HPDE6-E6E7 (cell line): ENCODE measurements around the gene KLK14.

ENCODE experiments used
- DNase-seq: peaks from one replicate; pipeline ENCODE4 v3.0.0; 2011; ENCODE audit warnings: missing footprints; ENCODE audit errors: extremely low spot score

The KLK14 gene

DNA sequence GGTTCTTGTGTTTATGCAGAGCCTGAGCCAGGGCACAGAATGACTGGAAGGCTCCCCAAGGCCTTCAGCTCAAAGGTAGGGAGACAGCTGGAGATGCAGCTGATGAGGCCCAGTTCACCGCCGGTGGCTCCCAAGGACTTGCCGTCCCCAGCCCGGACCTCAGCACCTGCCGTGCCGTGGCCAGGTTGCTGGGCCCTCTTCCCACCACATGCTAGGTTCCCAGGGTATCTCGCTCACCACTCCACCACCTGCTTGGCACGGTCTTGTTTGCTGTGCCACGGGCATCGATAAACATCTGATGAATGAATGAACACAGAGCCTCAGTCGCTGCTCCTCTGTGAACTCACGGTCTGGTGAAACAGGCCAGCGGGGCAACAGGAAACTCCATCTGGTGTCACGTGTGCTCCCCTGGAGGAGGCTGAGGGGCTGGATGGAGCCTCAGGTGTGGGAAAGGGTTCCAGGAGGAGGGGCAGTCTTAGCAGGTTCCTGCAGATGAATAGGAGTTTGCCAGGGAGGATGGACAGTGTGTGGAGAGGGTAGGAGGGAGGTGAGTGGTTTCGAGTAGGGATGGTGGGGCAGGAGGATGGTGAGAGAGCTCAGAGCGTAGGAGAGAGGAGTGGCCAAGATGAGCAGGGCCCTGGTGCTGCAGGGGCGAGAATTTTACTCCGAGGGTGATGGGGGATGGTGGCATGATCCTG lies 3.6 kb upstream of the KLK14 start:
- no peak for DNase-seq

- no peak for DNase-seq
Observed at GRCh38 chr19:51084505-51084904, 1.8 kb upstream of the KLK14 start.

DNA sequence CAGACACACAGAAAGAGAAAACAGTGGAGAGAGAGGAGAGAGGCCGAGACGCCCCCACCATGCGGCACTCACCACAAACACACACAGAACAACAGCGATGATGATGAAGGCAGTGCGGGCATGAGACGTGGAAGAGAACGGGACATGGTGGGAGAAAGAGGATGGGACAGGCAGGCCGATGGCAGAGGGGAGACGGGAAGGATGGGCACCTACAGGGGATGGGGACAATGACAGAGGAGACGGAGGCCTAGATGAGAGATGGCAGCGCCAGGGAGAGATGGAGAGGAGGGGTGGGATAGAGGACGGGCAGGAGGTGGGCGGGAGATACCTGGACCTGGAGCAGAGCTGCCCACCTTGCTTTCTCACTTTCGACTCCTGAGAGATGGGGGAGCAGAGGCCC lies 1.1 kb upstream of the KLK14 start:
- DNase-seq: no peak

- no peak for DNase-seq
Observed at GRCh38 chr19:51083181-51083580, 494 bp upstream of the KLK14 start.

- DNase-seq: no peak
Observed at GRCh38 chr19:51081476-51081875, 1.2 kb downstream of the KLK14 start.

DNA sequence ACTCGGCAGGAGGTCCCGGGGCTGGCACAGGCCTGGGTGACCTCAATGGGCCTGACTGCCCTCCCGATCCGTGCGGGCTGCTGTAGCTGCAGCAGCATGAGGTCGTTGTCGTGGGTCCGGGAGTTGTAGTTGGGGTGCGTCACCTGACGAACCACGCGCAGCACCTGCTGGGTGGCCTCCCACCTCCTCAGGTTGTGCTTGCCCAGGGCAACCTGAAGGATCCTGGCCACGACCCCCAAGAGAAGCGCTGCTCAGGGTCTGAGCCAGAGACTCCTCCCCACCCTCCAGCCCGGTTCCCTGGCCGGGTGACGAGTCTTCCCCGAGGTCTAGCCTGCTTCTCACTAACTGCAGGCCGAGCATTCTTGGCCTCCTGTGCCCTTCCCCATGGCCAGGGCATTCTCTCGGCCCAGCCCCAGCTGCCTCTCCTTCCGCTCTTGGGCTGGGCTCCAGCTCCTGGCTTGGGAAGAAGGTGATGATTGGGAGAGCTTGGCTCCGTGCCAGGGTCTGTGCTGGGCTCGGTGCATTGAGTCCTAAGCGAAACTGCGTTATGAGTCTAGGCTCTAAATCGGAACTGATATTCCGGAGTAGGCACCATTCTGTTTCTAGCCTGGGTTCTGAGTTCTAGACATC lies 3.1 kb downstream of the KLK14 start:
- no peak for DNase-seq

DNA sequence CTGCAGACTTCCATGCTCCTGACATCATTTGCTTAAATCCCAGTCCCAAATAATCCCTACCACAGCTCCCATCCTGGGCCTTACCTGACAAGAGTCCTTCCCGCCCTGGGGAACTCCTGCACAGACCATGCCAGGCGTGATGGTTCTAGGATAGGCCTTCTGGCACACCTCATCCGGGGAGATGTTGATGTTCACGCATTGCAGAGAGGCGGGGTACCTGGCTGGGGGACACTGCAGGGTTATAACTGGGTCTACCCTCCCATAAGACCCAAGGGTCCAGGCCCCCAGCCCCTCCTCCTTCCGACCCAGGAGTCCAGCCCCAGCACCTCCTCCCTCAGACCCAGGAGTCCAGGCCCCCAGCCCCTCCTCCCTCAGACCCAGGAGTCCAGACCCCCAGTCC lies 4.0 kb downstream of the KLK14 start:
- no peak for DNase-seq

GRCh38 chr19:51078104-51078503 lies 4.6 kb downstream of the KLK14 start:
- DNase-seq: no peak

GRCh38 chr19:51076631-51077213 lies 6.0 kb downstream of the KLK14 start:
- no peak for DNase-seq

- DNase-seq: no peak
Observed at GRCh38 chr19:51075998-51076397, 6.7 kb downstream of the KLK14 start.

DNA sequence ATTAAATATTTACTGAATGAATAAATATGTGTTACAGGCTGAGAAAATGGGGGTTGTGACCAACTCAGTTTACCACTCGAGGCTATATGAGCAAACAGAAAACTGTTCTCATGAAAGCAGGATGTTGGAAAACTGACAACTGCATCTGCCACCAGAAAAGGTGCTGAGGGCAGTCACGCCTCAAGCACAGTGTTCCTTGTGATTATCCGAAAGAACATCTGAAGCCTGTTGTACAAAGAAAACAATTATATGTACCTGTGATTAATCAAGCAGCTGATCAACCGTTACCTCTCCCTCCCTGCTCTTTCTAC lies 11.6 kb downstream of the KLK14 start:
- DNase-seq: no peak

- DNase-seq: no peak
Observed at GRCh38 chr19:51070334-51071094, 12.2 kb downstream of the KLK14 start.

DNA sequence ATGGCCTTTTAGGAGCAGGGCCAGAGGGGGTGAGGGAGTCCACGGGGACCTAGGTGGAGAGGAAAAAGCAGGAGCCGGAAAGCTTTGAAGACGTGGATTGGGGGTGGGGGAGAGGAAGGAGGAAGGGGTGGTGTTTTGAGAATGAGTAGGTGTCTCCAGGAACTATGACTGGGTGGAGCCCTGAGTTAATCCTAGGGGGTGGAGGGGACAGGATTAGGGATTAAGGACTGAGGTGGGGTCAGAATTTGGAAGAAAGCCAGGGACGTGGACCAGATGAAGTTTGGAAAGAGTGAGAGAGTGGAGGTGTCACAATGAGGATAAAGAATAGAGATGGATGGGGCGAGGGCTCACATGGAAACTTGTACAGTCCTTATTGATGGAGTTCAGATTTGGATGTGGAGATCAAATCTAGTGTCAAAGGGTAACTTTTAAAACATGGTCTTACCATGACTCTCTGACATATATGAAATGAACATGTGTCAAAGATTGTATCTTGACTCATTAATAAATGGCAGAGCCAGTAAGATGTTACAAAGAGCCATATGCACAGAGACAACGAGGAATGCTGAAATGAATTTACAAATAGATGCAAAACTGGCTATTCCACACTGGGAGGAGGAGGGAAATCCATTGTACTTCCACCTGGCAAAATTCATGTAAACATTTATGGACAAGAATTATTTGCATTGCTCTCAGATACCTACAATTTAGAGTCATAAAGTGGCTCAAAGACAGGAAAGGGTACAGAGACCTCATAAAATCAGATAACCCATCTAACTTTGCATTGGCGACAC lies 16.1 kb downstream of the KLK14 start:
- DNase-seq: no peak

GRCh38 chr19:51065221-51065960 lies 17.3 kb downstream of the KLK14 start:
- DNase-seq: no peak

- DNase-seq: peak; percentile 41
Observed at GRCh38 chr19:51064534-51065220, 18.0 kb downstream of the KLK14 start, which contains the start of gene KLK13. Gene KLK13 (minus strand): TSS chr19:51065092. CDS start chr19:51065067, 25 bp downstream.

DNA sequence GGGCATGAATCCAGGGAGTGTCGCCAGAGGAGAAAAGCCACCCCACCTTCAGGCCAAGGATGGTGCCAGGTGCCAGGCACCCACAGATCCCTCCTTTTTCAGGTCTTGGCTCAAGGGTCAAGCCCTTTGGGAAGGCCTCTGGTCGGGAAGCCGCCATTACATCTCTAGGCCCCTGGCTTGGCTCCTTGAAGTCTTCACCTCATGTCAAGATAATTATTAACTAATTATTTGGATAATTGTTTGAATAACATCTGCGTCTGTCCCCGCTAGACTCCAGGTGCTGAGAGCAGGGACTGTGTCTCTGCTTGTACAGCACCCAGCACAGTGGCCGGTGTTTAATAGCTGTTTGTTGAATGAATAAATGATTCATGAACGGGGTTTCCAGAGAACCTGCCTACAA lies 19.0 kb downstream of the KLK14 start:
- no peak for DNase-seq

DNA sequence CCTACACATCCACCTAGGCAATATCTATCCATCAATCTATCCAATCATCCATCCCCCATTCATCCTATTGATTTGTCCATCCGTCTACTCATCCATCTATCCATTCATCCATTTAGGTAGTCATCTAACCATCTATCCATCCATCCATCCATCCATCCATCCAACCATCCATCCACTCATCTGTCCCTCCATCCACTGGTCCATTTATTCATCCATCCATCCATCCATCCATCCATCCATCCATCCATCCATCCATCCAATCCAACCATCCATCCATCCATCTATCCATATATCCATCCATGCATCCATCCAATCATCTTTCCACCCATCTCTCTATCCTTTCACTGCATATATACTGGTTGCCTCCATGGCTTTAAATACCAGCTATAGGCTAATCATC lies 21.7 kb downstream of the KLK14 start:
- DNase-seq: no peak

- DNase-seq: no peak
Observed at GRCh38 chr19:51060336-51060735, 22.4 kb downstream of the KLK14 start.

GRCh38 chr19:51059715-51060114 lies 23.0 kb downstream of the KLK14 start:
- DNase-seq: no peak

DNA sequence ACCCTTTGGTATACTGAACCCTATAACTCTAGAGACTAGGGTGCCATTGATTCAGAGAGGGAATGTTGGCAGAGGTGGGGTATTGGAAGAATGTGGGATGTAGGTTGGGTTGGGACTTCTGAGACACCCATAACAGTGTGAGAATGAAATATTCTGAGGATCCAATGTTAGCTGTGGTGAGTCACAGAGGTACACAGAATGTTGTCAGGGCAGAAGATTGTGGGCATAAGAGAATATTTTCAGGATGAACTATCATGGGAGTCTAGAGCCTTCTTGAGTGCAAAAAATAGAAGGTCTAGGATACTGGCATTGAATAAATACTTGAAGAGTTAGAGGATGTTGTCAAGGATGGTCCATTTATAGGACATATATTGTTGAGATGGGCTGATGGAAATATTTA lies 26.8 kb downstream of the KLK14 start:
- no peak for DNase-seq

GRCh38 chr19:51047031-51047335 lies 35.7 kb downstream of the KLK14 start:
- no peak for DNase-seq
